Motor neuron (in vitro differentiated cells): ENCODE results near the gene MRPL53. TPM values are rescaled to one million over a fixed set of nuclear protein-coding genes. Genes with fewer than 3 reads are reported as not detected.

Experiments used
- ATAC-seq, 8 experiments: fragments of 200-7000 bp; cut with Tn5 transposase; replicated peaks in 6 of 8; 2 replicates each; pipeline ENCODE4 v1.8.0; 2021; ENCODE audit warnings: mild to moderate bottlenecking in 8 of 8, moderate library complexity in 8 of 8
- H3K27ac ChIP-seq, 2 donors: fragments of 250-450 bp; sonication (Bioruptor Pico); 2 replicates each; pipeline ENCODE4 v1.9.0; 2021; ENCODE audit warnings: antibody characterized with exemption in 2 of 2, mild to moderate bottlenecking in 2 of 2, moderate library complexity in 1 of 2
- H3K4me1 ChIP-seq, 2 donors: fragments of 250-450 bp; sonication (Bioruptor Pico); replicated peaks in 1 of 2; 2 replicates each; pipeline ENCODE4 v1.6.1; 2021; ENCODE audit warnings: antibody characterized with exemption in 2 of 2, mild to moderate bottlenecking in 2 of 2, moderate library complexity in 1 of 2
- H3K4me3 ChIP-seq, 5 donors: fragments of 250-450 bp; sonication (Bioruptor Pico); 2 replicates each; pipeline ENCODE4 v1.9.0; 2021; ENCODE audit warnings: antibody characterized with exemption in 5 of 5, mild to moderate bottlenecking in 5 of 5, moderate library complexity in 4 of 5
- WGBS, 10 experiments: fragments of 450-650 bp; shearing (Covaris generic); methylation state at CpG; one replicate each; pipeline ENCODE4 v1.0.0; 2022; 5-methylcytosine and 5-hydroxymethylcytosine counted together
- in situ Hi-C, 9 experiments: fragments of 400-800 bp; cut with MboI; loops; one replicate each; pipeline ENCODE4 v1.15.0; 2021; ENCODE audit warnings: low sequenced_read_pairs in 9 of 9, low pct_unique_long_range_greater_than_20kb in 2 of 9; ENCODE audit not compliant: unreplicated experiment in 9 of 9
- total RNA-seq, 8 experiments: library from RNA; unstranded; fragments of 300-600 nt; gene quantifications; 2 replicates each; pipeline versions ENCODE4 v1.2.3 to v1.2.4, GENCODE V29; 2022

MRPL53 gene
- total RNA-seq, 8 experiments from 2014 or later: 51.1 to 83.5 (median 68.3) TPM

GRCh38 chr2:74507926-74508520 lies 35.5 kb upstream of the MRPL53 start:
- Histone ChIP-seq H3K4me3 (peak overlapping the region; percentile 71 to 92 (median 81)), H3K27ac (peak overlapping the region; percentile 99 to 100), H3K4me1 (peaks cover 13 to 16% of the 10 kb centered on the region in 2 donors)
- 0 to 100% (median 8%) methylated on average over 2 to 11 of the region's 38 CpGs; no CpG with 5 or more reads in 1 of the 10 experiments for WGBS, 10 experiments
- in situ Hi-C loops: no loop called here
- ATAC-seq: peak; percentile 9 to 58 (median 53)

DNA sequence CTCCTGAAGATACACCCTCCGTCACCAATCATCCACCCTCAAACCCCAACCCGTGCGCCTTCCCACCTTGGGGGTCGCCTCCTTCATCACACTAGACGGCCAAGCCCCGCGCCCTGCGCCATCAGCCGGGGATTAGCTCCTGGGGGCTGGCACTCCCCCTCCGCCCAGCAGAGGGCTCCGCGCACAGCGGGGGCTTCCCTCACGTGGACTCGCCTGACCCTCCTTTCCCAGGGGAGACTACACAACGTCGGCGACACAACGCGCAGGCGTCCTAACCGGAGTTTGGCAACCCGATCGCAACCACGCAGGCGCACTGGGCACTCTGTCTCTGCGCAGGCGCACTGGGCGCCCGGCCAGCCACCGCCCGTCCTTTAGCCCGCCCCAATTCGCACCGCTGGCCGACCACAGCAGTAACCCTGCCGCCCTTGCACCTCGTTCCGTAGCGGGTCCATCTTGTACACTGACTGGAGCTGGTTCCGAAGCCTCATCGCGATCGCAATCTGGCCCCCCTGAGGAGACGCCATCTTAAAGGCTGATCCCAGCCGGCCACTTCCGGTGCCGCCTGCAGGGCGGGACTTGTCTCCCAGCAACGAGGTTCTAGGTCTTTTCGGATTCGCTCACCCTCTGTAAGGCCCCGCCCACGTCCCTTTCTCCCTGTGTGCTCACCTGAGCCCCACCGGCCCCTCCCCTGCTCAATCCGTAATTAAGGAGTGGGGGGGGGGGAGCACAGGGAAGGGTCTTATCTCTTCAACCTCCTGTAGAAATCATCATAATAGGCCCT lies 34.9 kb upstream of the MRPL53 start, which contains the start of gene PCGF1:
PCGF1 (minus strand) TSS at position 551 of the 781 bp plus-strand sequence; CDS start at position 524, 27 bp downstream.
- ATAC-seq: peak; percentile 74 to 91 (median 86)
- H3K4me1 ChIP-seq: peaks cover 16 to 18% of the 10 kb centered on the region in 2 donors
- WGBS, 10 experiments: 0 to 8% (median 0%) methylated on average over 1 to 5 of the region's 56 CpGs; no CpG with 5 or more reads in 3 of the 10 experiments

GRCh38 chr2:74505448-74506246 lies 33.2 kb upstream of the MRPL53 start:
- in situ Hi-C loops: no loop called here

More for the DNA sequence above, 34.9 kb upstream of the MRPL53 start, which contains the start of gene PCGF1:
- Histone ChIP-seq H3K4me3 (peak within 1 kb of the TSS; percentile 71 to 92 (median 81)), H3K27ac (peak within 1 kb of the TSS; percentile 99 to 100)
- in situ Hi-C loops: no loop called here

DNA sequence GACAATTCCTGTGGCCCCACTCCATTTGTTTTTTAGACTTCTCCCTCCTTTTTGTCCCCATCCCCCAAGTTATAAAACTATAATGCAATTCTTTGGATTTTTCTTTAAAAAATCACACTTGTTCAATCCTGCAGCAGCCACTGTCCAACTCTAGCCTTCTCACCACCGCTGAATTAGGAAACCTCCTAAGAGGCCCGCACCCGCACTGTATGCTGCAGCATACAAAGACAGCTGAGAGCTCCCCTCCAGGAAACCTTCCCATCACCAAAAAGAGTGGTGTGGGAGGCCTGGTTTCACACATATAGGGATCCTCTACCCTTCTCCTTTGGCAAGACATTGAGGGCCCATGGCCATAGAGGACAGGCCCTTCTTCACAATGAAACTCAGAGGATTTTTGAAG lies 32.1 kb upstream of the MRPL53 start:
- no peak overlapping the region for H3K27ac ChIP-seq
- H3K4me3 ChIP-seq: no peak overlapping the region
- in situ Hi-C loops: no loop called here
- peaks cover 16 to 23% of the 10 kb centered on the region in 2 donors for H3K4me1 ChIP-seq
- whole genome bisulfite sequencing, 10 experiments: 50 to 90% (median 88%) methylated on average over 1 to 3 of the region's 3 CpGs; no CpG with 5 or more reads in 4 of the 10 experiments
- no peak for ATAC-seq

More at GRCh38 chr2:74505448-74506246, 33.2 kb upstream of the MRPL53 start:
- no peak overlapping the region for H3K4me3 ChIP-seq
- 81 to 100% (median 98%) methylated on average over 1 to 8 of the region's 14 CpGs; no CpG with 5 or more reads in 1 of the 10 experiments for WGBS, 10 experiments
- H3K4me1 ChIP-seq: peaks cover 16 to 21% of the 10 kb centered on the region in 2 donors
- ATAC-seq: no peak
- H3K27ac ChIP-seq: no peak overlapping the region

DNA sequence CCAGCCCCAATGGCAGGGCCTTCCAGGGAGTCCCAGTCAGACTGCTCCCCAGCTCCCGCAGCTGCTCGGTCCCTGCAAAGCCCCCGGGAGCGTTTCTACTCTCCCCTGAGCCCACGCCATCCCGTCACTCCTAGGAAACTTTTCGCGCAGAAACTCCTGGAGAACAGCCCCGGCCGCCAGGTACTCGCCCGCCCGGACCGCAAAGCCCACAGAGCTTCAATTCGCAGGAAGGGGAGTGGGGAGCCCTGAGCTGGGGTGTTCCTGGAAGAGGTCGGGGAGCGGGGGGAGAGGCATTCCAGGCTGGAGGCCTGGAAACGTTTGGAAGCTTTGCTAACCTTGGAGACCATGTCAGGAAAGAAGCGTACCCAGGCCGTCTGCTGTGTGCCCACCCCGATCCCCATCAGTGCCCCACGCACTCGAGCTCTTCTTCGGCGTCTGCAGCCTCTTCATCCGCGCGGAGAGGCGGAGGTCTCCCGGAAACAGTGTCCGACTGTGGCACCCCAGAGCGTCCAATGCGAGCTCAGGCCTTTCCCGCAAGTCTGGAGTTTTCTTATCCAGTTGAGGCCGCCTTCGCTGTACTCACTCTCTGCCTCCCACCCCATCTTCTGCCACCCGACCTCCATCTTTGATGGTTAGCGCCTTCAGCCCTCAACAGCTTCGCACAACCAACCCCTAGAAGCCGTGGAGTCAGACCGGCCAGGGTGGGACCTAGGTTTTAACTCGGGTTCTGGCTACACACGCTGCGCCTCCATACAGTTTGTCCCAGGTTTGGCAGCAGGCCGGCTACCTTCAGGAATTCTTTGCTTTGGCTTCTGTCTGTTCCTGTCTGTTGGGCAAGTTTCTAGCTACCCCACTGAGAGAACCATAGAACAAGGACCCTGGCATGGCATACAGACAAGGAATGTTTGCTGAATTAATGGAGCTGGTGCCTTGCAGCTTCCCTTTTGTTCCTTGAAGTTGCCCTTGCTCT lies 31.3 kb upstream of the MRPL53 start:
- Histone ChIP-seq H3K27ac (peak overlapping the region in 1 of 2 donors; percentile 15), H3K4me1 (peaks cover 16 to 29% of the 10 kb centered on the region in 2 donors), H3K4me3 (peak overlapping the region in 3 of 5 donors; percentile 33 to 41 (median 34))
- no peak for ATAC-seq
- 23 to 93% (median 40%) methylated on average over 2 to 8 of the region's 45 CpGs; no CpG with 5 or more reads in 3 of the 10 experiments for WGBS, 10 experiments
- in situ Hi-C loops: no loop called here

DNA sequence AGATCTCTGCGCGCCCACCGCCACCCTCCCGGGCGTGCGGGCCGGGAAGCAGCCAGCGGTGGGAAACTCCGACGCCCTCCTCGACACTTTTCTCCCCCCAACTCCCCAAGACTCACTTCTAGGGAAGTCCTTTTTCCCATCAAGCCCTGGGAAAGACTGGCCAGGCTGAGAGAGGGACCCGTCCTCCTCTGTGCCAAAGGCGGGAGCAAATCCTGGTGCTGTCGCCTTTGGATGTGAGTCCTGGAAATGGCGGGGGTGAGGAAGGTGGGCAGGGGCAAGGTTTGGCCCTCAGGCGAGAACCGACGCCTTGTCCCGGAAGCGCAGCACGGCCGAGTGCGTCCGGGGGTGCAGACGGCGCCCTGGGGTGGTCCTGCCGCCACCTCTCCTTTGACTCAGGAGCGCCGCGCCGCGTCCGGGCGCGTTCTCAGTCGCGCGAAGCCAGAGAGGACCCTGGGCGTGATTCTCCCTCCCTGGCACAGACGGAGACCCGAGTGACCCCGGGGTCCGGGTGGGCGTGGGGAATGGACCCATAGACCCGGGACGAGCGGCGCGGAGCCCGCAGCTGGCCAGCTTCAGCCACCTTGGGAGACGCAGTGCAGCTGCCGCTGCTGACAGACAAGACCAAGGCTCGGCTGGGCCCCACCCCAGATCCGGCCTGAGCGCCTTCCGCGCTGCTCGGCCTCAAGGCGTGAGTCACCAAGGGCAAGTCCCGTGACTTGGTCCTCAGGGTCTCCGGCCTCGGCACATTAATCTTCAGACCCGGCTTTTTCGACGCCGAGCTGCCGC lies 30.4 kb upstream of the MRPL53 start:
- peak; percentile 14 to 56 (median 46) for ATAC-seq
- 0 to 6% (median 3%) methylated on average over 4 to 14 of the region's 67 CpGs; no CpG with 5 or more reads in 5 of the 10 experiments for WGBS, 10 experiments

GRCh38 chr2:74502147-74502719 lies 29.8 kb upstream of the MRPL53 start:
- WGBS, 10 experiments: 4 to 100% methylated on average over 2 to 11 of the region's 32 CpGs; no CpG with 5 or more reads in 8 of the 10 experiments
- no peak for ATAC-seq
- in situ Hi-C loops: no loop called here
- Histone ChIP-seq H3K27ac (no peak overlapping the region), H3K4me3 (peak overlapping the region in 3 of 5 donors; percentile 33 to 41 (median 34)), H3K4me1 (peaks cover 18 to 41% of the 10 kb centered on the region in 2 donors)

More for the DNA sequence above, 30.4 kb upstream of the MRPL53 start:
- Histone ChIP-seq H3K4me3 (peak overlapping the region in 4 of 5 donors; percentile 3 to 41 (median 34)), H3K27ac (peak overlapping the region in 1 of 2 donors; percentile 46), H3K4me1 (peaks cover 15 to 38% of the 10 kb centered on the region in 2 donors)
- in situ Hi-C loops: no loop called here

GRCh38 chr2:74501335-74502071 lies 29.0 kb upstream of the MRPL53 start:
- in situ Hi-C loops: no loop called here
- H3K4me3 ChIP-seq: no peak overlapping the region
- WGBS, 10 experiments: 26 to 100% (median 45%) methylated on average over 2 to 10 of the region's 18 CpGs; no CpG with 5 or more reads in 3 of the 10 experiments
- H3K27ac ChIP-seq: no peak overlapping the region
- ATAC-seq: no peak
- peaks cover 15 to 38% of the 10 kb centered on the region in 2 donors for H3K4me1 ChIP-seq

GRCh38 chr2:74500578-74500946 lies 28.1 kb upstream of the MRPL53 start:
- in situ Hi-C loops: no loop called here
- Histone ChIP-seq H3K27ac (no peak overlapping the region), H3K4me1 (peaks cover 9 to 32% of the 10 kb centered on the region in 2 donors), H3K4me3 (no peak overlapping the region)
- no peak for ATAC-seq

DNA sequence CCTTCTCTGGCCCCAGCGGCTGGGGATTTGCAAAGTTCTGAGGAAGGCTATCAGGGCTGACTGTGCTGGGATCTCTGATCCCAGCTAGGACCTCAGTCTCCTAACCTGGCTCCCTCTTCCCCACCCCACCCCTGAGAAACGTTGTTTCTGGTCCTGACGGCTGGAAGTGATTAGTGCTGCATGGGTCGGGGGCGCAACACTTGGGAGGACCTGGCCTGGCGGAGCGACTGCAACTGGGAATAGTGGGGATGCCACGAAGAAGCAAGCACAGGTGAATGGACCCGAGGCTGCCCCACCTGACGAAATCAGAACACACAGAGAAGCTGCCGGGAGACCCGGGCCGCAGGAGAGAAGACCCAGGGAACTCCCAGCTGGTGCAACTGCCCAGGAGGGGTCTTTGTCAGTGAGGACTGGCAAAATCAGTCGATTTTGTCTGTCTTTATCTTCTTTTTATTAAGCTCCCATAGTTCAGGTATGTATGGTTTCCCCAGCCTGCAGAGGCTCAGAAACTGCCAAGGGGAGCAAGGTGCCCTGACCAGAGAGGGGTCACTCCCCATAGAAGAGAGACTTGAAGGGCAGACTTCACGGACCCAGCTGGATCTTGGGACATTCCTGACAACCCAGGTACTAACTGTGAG lies 27.6 kb upstream of the MRPL53 start:
- ATAC-seq: no peak
- Histone ChIP-seq H3K27ac (no peak overlapping the region), H3K4me1 (peaks cover 9 to 32% of the 10 kb centered on the region in 2 donors), H3K4me3 (no peak overlapping the region)
- WGBS, 10 experiments: 0 to 65% (median 45%) methylated on average over 1 to 8 of the region's 15 CpGs; no CpG with 5 or more reads in 2 of the 10 experiments
- in situ Hi-C loops: loop anchor here in 3 of 9 experiments (25.0 kb wide), 1 partner anchor 87 kb away; no protein-coding TSS in a partner anchor
